NCI-H128 (cell line): Measurements from ENCODE around the gene DPCD.

Experiments used
- DNase-seq: peaks from one replicate; lab custom pipeline; 2025; ENCODE audit not compliant: unreplicated experiment; lab: John Stamatoyannopoulos, UW

Gene DPCD

GRCh38 chr10:101653536-101653935, 65.4 kb downstream of the DPCD start:
- DNase-seq: no peak

GRCh38 chr10:101655570-101655969, 67.4 kb downstream of the DPCD start:
- DNase-seq: no peak

- DNase-seq: no peak
These were observed 68.8 kb downstream of the DPCD start for GRCh38 chr10:101656890-101657289.

- DNase-seq: no peak
These were observed 70.9 kb downstream of the DPCD start for GRCh38 chr10:101658975-101659374.
